Kidney epithelial cell (primary cell): ENCODE results near the gene SNX19. TPM values are rescaled to one million over a fixed set of nuclear protein-coding genes. Genes with fewer than 3 reads are reported as not detected.

Experiments
- DNase-seq: peaks from one replicate; pipeline ENCODE4 v3.0.0-alpha.2; 2010; ENCODE audit warnings: low read depth
- H3K27me3 ChIP-seq: 2 replicates; pipeline ENCODE4 v1.6.0; 2011; ENCODE audit warnings: low read length; ENCODE audit not compliant: control insufficient read depth, insufficient read depth
- H3K36me3 ChIP-seq: 2 replicates; pipeline ENCODE4 v1.5.1; 2011; ENCODE audit warnings: low read length; ENCODE audit not compliant: control insufficient read depth, insufficient read depth
- H3K4me3 ChIP-seq: 2 replicates; pipeline ENCODE4 v1.5.1; 2011; ENCODE audit warnings: low read depth, mild to moderate bottlenecking, control low read depth, low read length
- total RNA-seq: library from RNA; depleted of rRNA; stranded (reverse); fragments of >200 nt; gene quantifications from 2 replicates; pipeline ENCODE4 v1.2.3, GENCODE V29; 2015
- TF ChIP-seq, protein P1 (sequence below): IDR thresholded peaks from 2 replicates; pipeline ENCODE4 v1.5.1; 2011; ENCODE audit warnings: mild to moderate bottlenecking, moderate library complexity, low read length, control low read depth, inconsistent platforms; ENCODE audit not compliant: insufficient read depth, poor library complexity, severe bottlenecking

Gene SNX19
- total RNA-seq, 1 donor from 2014 or later = 96.1 TPM

GRCh38 chr11:130892861-130893260 is 23.4 kb downstream of the SNX19 start:
- DNase-seq = no peak
- no peak overlapping the region for H3K4me3 ChIP-seq
- no peaks in the 10 kb centered on the region for H3K36me3 ChIP-seq
- TF ChIP-seq, protein P1, sequence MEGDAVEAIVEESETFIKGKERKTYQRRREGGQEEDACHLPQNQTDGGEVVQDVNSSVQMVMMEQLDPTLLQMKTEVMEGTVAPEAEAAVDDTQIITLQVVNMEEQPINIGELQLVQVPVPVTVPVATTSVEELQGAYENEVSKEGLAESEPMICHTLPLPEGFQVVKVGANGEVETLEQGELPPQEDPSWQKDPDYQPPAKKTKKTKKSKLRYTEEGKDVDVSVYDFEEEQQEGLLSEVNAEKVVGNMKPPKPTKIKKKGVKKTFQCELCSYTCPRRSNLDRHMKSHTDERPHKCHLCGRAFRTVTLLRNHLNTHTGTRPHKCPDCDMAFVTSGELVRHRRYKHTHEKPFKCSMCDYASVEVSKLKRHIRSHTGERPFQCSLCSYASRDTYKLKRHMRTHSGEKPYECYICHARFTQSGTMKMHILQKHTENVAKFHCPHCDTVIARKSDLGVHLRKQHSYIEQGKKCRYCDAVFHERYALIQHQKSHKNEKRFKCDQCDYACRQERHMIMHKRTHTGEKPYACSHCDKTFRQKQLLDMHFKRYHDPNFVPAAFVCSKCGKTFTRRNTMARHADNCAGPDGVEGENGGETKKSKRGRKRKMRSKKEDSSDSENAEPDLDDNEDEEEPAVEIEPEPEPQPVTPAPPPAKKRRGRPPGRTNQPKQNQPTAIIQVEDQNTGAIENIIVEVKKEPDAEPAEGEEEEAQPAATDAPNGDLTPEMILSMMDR = no peak
- H3K27me3 ChIP-seq = no peaks in the 10 kb centered on the region

DNA sequence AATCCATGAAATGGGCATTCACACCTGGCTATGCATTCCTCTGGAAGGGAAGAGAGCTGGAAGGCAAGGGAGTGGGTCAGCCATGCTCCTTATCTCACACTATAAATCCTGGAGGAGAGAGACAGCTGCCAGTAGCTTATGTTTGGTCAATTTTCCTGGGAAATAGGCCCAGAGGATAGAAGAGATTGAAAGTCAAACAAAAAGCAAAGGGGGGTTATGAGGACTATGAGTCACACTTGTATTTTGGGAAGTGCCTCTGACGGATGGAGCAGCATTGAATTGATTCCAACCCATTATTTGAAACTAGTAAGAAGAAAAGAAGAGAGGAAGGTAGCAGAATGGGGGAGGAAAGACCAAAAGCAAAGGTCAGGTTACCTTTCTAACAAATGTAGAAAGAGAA is 25.0 kb downstream of the SNX19 start:
- TF ChIP-seq, protein P1 = no peak
- no peaks in the 10 kb centered on the region for H3K27me3 ChIP-seq
- DNase-seq = no peak
- no peaks in the 10 kb centered on the region for H3K36me3 ChIP-seq
- H3K4me3 ChIP-seq = no peak overlapping the region

GRCh38 chr11:130890039-130890745 is 26.1 kb downstream of the SNX19 start:
- H3K4me3 ChIP-seq = no peak overlapping the region
- TF ChIP-seq, protein P1 = no peak
- H3K27me3 ChIP-seq = no peaks in the 10 kb centered on the region
- no peak for DNase-seq
- H3K36me3 ChIP-seq = no peaks in the 10 kb centered on the region

- H3K36me3 ChIP-seq = no peaks in the 10 kb centered on the region
- DNase-seq = no peak
- H3K4me3 ChIP-seq = no peak overlapping the region
- TF ChIP-seq, protein P1 = no peak
- H3K27me3 ChIP-seq = no peaks in the 10 kb centered on the region
Measured at GRCh38 chr11:130888790-130889189, 27.5 kb downstream of the SNX19 start.

DNA sequence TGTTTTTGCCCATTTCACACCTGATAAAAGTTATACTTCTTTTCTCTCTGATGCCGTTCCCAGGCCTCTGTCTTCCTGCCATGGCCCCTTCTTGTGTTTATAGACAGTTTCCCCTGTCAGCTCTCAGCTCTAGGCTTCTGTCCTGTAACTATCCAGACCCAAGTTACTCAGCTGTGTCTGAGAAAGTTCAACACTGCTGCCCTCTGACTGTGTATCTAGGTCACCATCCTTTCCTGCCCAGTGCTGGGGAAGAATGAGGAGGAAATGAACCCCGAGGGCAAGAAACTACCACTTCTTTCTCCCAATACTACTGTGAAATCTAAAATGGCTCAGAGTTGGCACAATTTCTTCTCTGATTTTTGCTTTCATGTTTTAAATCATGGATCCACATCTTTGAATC is 29.6 kb downstream of the SNX19 start:
- Histone ChIP-seq H3K36me3 (no peaks in the 10 kb centered on the region), H3K27me3 (no peaks in the 10 kb centered on the region), H3K4me3 (no peak overlapping the region)
- TF ChIP-seq, protein P1 = no peak
- DNase-seq = no peak

- no peak overlapping the region for H3K4me3 ChIP-seq
- H3K27me3 ChIP-seq = no peaks in the 10 kb centered on the region
- TF ChIP-seq, protein P1 = no peak
- no peaks in the 10 kb centered on the region for H3K36me3 ChIP-seq
- DNase-seq = no peak
Measured at GRCh38 chr11:130882138-130882551, 34.1 kb downstream of the SNX19 start.
